Ecto neural progenitor cell (in vitro differentiated cells): ENCODE results near the gene CYTH1.

ENCODE experiments used
- DNase-seq: peaks from one replicate; pipeline ENCODE4 v3.0.0-alpha.2; 2018; ENCODE audit warnings: low spot score

Gene CYTH1

GRCh38 chr17:78715000-78715771, 66.9 kb downstream of the CYTH1 start:
- no peak for DNase-seq

- DNase-seq = no peak
Observed at GRCh38 chr17:78714534-78714933, 67.5 kb downstream of the CYTH1 start.

GRCh38 chr17:78712043-78712442, 70.0 kb downstream of the CYTH1 start:
- no peak for DNase-seq

GRCh38 chr17:78710607-78711006, 71.5 kb downstream of the CYTH1 start:
- no peak for DNase-seq

- DNase-seq = no peak
Observed at GRCh38 chr17:78709751-78710181, 72.3 kb downstream of the CYTH1 start.

GRCh38 chr17:78709119-78709681, 72.9 kb downstream of the CYTH1 start:
- DNase-seq = no peak

- DNase-seq = peak; percentile 85
Observed at GRCh38 chr17:78708510-78708973, 73.5 kb downstream of the CYTH1 start.

- no peak for DNase-seq
Observed at GRCh38 chr17:78707923-78708322, 74.2 kb downstream of the CYTH1 start.

GRCh38 chr17:78707016-78707415, 75.1 kb downstream of the CYTH1 start:
- DNase-seq = no peak

GRCh38 chr17:78706271-78706915, 75.7 kb downstream of the CYTH1 start:
- no peak for DNase-seq

- no peak for DNase-seq
Observed at GRCh38 chr17:78705071-78705470, 77.0 kb downstream of the CYTH1 start.

GRCh38 chr17:78704594-78704993, 77.5 kb downstream of the CYTH1 start:
- no peak for DNase-seq

- DNase-seq = no peak
Observed at GRCh38 chr17:78697554-78698343, 84.3 kb downstream of the CYTH1 start.

GRCh38 chr17:78697122-78697521, 85.0 kb downstream of the CYTH1 start:
- DNase-seq = no peak

- no peak for DNase-seq
Observed at GRCh38 chr17:78696016-78696982, 85.8 kb downstream of the CYTH1 start.

- no peak for DNase-seq
Observed at GRCh38 chr17:78694805-78695531, 87.1 kb downstream of the CYTH1 start.

GRCh38 chr17:78693346-78694083, 88.6 kb downstream of the CYTH1 start:
- no peak for DNase-seq

GRCh38 chr17:78692460-78693010, 89.5 kb downstream of the CYTH1 start:
- no peak for DNase-seq

GRCh38 chr17:78689029-78689428, 93.0 kb downstream of the CYTH1 start:
- no peak for DNase-seq
